ENCODE results near the gene COBLL1. TPM values are rescaled to one million over a fixed set of nuclear protein-coding genes. Genes with fewer than 3 reads are reported as not detected.
"Not testable (repeated sequence)": the region's sequence is repeated elsewhere in the genome, so short reads cannot be mapped to it uniquely, and the experiment has no call there.

The COBLL1 gene
- total RNA-seq, 1 donor = 26.4 TPM

DNA sequence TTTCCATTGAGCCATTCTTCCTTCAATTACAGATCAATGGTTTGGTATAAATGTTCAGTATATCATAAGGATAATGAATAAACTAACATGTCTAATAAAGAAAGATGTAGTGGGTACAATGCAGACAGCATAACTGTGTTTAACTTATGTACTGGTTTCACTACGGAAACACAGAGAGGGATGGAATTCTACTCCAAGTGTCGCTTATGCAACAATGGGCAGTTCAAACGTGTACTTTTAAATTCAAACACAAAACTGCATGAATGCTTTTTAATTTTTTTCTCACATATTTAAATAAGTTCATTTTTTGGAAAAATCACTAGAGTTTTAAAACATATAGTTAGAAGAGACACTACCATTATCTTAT is 74.7 kb downstream of the COBLL1 start:
- Histone ChIP-seq H3K4me3 (ENCODE audit: low read length) (no peak overlapping the region), H3K4me1 (ENCODE audit: insufficient read depth, low read length) (peaks cover 6% of the 10 kb centered on the region), H3K9me3 (ENCODE audit: low read depth, low read length) (no peaks in the 10 kb centered on the region), H3K27me3 (ENCODE audit: insufficient read depth, low read length) (no peaks in the 10 kb centered on the region)

- H3K9me3 ChIP-seq (ENCODE audit: low read depth, low read length) = no peaks in the 10 kb centered on the region
Measured at GRCh38 chr2:164766216-164766953, 75.2 kb downstream of the COBLL1 start.

DNA sequence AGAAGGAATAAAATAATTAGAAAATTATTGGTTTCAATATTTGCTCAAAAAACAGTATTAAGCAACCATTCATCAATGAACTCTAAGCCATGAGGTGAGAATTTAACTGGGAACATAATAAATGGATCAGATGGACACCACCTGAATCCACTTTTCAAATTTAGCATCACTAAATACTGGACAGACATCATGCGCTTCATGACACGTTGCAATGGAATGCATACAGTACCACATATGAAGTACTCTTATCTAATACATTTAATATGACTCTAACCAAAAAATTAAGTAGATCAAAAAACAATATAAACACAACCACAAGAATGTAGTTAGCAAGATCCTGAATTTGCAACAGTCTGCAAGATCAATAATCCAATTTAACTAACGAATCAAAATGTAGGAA is 76.6 kb downstream of the COBLL1 start:
- peaks cover 6% of the 10 kb centered on the region for H3K4me1 ChIP-seq (ENCODE audit: insufficient read depth, low read length)
- H3K4me3 ChIP-seq (ENCODE audit: low read length) = no peak overlapping the region
- no peaks in the 10 kb centered on the region for H3K27me3 ChIP-seq (ENCODE audit: insufficient read depth, low read length)
- no peaks in the 10 kb centered on the region for H3K9me3 ChIP-seq (ENCODE audit: low read depth, low read length)

More at GRCh38 chr2:164766216-164766953, 75.2 kb downstream of the COBLL1 start:
- no peaks in the 10 kb centered on the region for H3K27me3 ChIP-seq (ENCODE audit: insufficient read depth, low read length)
- peaks cover 6% of the 10 kb centered on the region for H3K4me1 ChIP-seq (ENCODE audit: insufficient read depth, low read length)
- no peak overlapping the region for H3K4me3 ChIP-seq (ENCODE audit: low read length)

DNA sequence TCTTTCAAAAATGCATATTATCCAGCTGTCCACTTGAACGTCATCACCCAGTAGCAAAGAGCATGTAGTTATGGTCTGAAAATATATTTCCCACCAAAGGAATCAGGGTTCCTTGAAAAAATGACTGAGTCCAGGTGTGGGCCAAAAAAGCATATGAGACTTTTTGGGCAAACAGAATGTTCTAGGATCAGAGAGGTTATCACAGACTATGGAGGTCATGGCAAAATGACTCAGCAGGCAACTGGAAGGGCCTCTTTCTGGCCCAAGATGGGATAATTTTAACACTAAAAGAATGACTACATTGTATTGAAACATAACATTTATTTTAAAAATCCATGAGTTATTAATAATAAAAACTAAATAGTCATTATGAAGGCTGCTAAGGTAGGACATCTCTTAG is 77.1 kb downstream of the COBLL1 start:
- Histone ChIP-seq H3K4me1 (ENCODE audit: insufficient read depth, low read length) (peaks cover 6% of the 10 kb centered on the region), H3K27me3 (ENCODE audit: insufficient read depth, low read length) (no peaks in the 10 kb centered on the region), H3K4me3 (ENCODE audit: low read length) (no peak overlapping the region), H3K9me3 (ENCODE audit: low read depth, low read length) (no peaks in the 10 kb centered on the region)

GRCh38 chr2:164763431-164763830 is 78.2 kb downstream of the COBLL1 start:
- Histone ChIP-seq H3K27me3 (ENCODE audit: insufficient read depth, low read length) (no peaks in the 10 kb centered on the region), H3K4me1 (ENCODE audit: insufficient read depth, low read length) (peaks cover 6% of the 10 kb centered on the region), H3K4me3 (ENCODE audit: low read length) (no peak overlapping the region), H3K9me3 (ENCODE audit: low read depth, low read length) (no peaks in the 10 kb centered on the region)

DNA sequence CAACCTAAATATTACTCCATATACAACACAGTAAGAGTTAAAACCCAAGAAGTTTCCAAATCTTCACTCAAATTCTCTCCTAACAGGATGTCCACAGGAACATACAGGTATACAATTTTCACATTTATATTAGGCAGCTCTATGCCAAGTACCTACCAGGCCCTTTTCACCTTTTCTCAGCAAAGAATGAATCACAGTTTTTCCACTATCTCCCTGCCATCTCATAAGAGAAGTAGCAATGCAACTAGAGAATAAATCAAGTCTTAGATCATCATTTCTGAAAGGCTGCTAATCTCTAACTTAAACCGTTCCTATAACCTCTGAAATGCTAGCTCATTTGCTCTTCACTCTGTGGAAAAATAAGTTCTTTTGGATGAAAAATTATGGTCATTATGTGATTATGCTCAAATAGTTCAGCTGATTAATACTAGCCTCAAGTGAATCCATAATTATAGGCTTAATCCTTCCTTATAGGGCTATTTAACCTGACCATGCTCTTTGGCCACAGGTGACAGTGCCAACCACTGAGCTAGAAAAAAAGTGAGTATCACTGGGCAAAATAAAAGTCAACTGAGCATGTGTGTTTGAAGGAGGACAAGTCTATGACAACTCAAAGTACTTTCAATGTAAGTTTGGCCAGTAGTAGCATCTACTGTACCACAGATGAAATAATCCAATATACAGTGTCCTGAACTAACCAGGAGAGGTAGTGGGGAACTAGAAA is 79.7 kb downstream of the COBLL1 start:
- Histone ChIP-seq H3K4me1 (ENCODE audit: insufficient read depth, low read length) (peaks cover 9% of the 10 kb centered on the region), H3K9me3 (ENCODE audit: low read depth, low read length) (no peaks in the 10 kb centered on the region), H3K4me3 (ENCODE audit: low read length) (no peak overlapping the region), H3K27me3 (ENCODE audit: insufficient read depth, low read length) (no peaks in the 10 kb centered on the region)

GRCh38 chr2:164761201-164761600 is 80.4 kb downstream of the COBLL1 start:
- H3K9me3 ChIP-seq (ENCODE audit: low read depth, low read length); H3K27me3 ChIP-seq (ENCODE audit: insufficient read depth, low read length); H3K4me3 ChIP-seq (ENCODE audit: low read length); H3K4me1 ChIP-seq (ENCODE audit: insufficient read depth, low read length): not testable (repeated sequence)

DNA sequence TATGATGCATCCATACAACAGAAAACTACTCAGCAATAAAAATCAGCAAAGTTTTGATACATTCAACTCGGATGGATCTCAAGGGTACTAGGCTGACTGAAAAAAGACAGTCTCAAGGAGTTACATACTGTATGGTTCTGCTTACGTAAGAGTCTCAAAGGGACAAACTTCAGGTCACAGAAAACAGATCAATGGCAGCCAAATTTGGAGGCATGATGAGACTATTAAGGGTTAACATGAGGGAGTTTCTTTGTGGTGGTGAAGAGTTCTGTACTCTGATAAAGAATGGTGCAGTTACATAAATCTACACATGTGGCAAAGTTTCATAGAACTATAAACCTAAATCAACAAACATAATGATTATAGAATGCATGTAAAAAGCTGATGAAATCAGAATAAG is 81.4 kb downstream of the COBLL1 start:
- Histone ChIP-seq H3K9me3 (ENCODE audit: low read depth, low read length) (no peaks in the 10 kb centered on the region), H3K27me3 (ENCODE audit: insufficient read depth, low read length) (no peaks in the 10 kb centered on the region), H3K4me3 (ENCODE audit: low read length) (no peak overlapping the region), H3K4me1 (ENCODE audit: insufficient read depth, low read length) (peaks cover 3% of the 10 kb centered on the region)

DNA sequence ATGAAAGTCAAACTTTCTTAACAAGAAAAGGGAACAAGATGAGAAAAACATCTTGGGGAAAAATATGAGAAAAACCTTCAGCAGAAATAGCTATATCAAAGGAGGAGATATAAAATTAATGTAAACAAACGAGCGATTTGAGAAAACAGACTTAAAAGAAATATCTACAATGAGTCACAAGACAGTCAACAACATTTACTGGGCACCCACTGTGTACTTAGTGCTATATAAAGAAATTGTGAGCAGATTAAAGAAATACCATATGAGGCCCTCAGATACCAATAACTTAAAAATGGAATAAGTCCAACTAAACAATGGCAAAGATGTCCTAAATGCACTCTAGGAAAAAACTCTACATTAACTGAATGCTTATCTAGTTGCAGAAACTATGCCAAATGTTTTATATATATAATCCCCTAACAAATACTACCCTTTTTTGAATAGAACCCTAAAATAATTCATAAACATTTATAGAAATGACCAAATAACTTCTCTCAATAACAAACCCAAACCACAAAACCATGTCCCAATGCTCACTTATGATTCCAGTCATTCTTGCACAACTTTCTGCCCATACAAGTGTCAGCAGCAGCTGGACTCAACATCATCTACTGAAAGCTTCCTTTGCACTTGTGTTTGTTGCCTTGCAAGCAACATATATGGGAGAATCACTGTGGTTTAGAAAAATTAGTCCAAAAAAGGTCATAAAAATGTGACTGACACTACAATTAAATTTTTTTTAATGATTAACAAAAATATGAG is 83.5 kb downstream of the COBLL1 start:
- Histone ChIP-seq H3K4me1 (ENCODE audit: insufficient read depth, low read length) (peaks cover 3% of the 10 kb centered on the region), H3K4me3 (ENCODE audit: low read length) (no peak overlapping the region), H3K27me3 (ENCODE audit: insufficient read depth, low read length) (no peaks in the 10 kb centered on the region), H3K9me3 (ENCODE audit: low read depth, low read length) (no peaks in the 10 kb centered on the region)

- no peak overlapping the region for H3K4me3 ChIP-seq (ENCODE audit: low read length)
- peaks cover 3% of the 10 kb centered on the region for H3K4me1 ChIP-seq (ENCODE audit: insufficient read depth, low read length)
- no peaks in the 10 kb centered on the region for H3K9me3 ChIP-seq (ENCODE audit: low read depth, low read length)
- H3K27me3 ChIP-seq (ENCODE audit: insufficient read depth, low read length) = no peaks in the 10 kb centered on the region
Measured at GRCh38 chr2:164756773-164757172, 84.8 kb downstream of the COBLL1 start.

GRCh38 chr2:164755952-164756351 is 85.7 kb downstream of the COBLL1 start:
- Histone ChIP-seq H3K9me3 (ENCODE audit: low read depth, low read length) (no peaks in the 10 kb centered on the region), H3K27me3 (ENCODE audit: insufficient read depth, low read length) (no peaks in the 10 kb centered on the region), H3K4me3 (ENCODE audit: low read length) (no peak overlapping the region), H3K4me1 (ENCODE audit: insufficient read depth, low read length) (peaks cover 3% of the 10 kb centered on the region)

- H3K4me3 ChIP-seq (ENCODE audit: low read length) = no peak overlapping the region
- H3K4me1 ChIP-seq (ENCODE audit: insufficient read depth, low read length) = peaks cover 3% of the 10 kb centered on the region
- no peaks in the 10 kb centered on the region for H3K27me3 ChIP-seq (ENCODE audit: insufficient read depth, low read length)
- no peaks in the 10 kb centered on the region for H3K9me3 ChIP-seq (ENCODE audit: low read depth, low read length)
Measured at GRCh38 chr2:164754157-164755093, 87.2 kb downstream of the COBLL1 start.

DNA sequence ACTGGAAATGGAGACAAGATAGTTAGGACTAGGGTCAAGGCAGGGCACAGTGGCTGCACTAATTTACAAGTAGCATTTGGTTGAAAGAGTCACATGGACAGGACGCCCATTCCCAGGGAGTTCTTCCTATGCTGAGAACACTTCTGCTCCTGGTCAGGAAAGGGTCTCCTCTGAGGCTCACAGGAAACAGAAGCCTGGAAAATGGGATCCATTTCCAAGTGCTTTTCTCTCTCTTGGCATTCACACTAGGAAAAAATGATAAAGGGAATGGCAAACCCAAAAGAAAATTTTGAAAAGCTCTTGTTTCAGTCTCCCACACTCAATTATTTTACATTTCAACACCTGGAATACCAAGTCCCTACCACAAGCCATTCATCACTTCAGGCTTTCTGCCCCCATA is 88.7 kb downstream of the COBLL1 start:
- H3K27me3 ChIP-seq (ENCODE audit: insufficient read depth, low read length) = no peaks in the 10 kb centered on the region
- H3K4me3 ChIP-seq (ENCODE audit: low read length) = no peak overlapping the region
- no peaks in the 10 kb centered on the region for H3K4me1 ChIP-seq (ENCODE audit: insufficient read depth, low read length)
- H3K9me3 ChIP-seq (ENCODE audit: low read depth, low read length) = no peaks in the 10 kb centered on the region

GRCh38 chr2:164747783-164748433 is 93.7 kb downstream of the COBLL1 start:
- Histone ChIP-seq H3K27me3 (ENCODE audit: insufficient read depth, low read length) (no peaks in the 10 kb centered on the region), H3K4me1 (ENCODE audit: insufficient read depth, low read length) (no peaks in the 10 kb centered on the region), H3K4me3 (ENCODE audit: low read length) (no peak overlapping the region), H3K9me3 (ENCODE audit: low read depth, low read length) (no peaks in the 10 kb centered on the region)
